Epithelial cell of proximal tubule (primary cell): ENCODE results near the gene GLMN. TPM values are rescaled to one million over a fixed set of nuclear protein-coding genes. Genes with fewer than 3 reads are reported as not detected.

Experiments used
- DNase-seq: peaks from one replicate; pipeline ENCODE4 v3.0.0-alpha.2; 2011; ENCODE audit warnings: low read depth
- H3K4me3 ChIP-seq: 2 replicates; pipeline ENCODE4 v1.5.1; 2011; ENCODE audit warnings: low read depth, mild to moderate bottlenecking, low read length
- CTCF ChIP-seq: conservative IDR thresholded peaks from 2 replicates; pipeline ENCODE4 v1.5.1; 2012; ENCODE audit warnings: low read depth, mild to moderate bottlenecking, low read length
- total RNA-seq: library from RNA; depleted of rRNA; stranded (reverse); fragments of >200 nt; gene quantifications from 2 replicates; pipeline ENCODE4 v1.2.3, GENCODE V29; 2015

GLMN gene
- total RNA-seq, 1 donor from 2014 or later = 7.0 TPM

- no peak for TF ChIP-seq CTCF
- DNase-seq = no peak
- no peak overlapping the region for H3K4me3 ChIP-seq
Measured at GRCh38 chr1:92315766-92316599, 17.2 kb upstream of the GLMN start.

GRCh38 chr1:92314024-92314423 lies 15.2 kb upstream of the GLMN start:
- DNase-seq = no peak
- no peak for TF ChIP-seq CTCF
- H3K4me3 ChIP-seq = no peak overlapping the region

- no peak overlapping the region for H3K4me3 ChIP-seq
- peak; percentile 67 for TF ChIP-seq CTCF
- no peak for DNase-seq
Measured at GRCh38 chr1:92310185-92310597, 11.4 kb upstream of the GLMN start.

GRCh38 chr1:92307980-92308379 lies 9.2 kb upstream of the GLMN start:
- TF ChIP-seq CTCF = no peak
- no peak overlapping the region for H3K4me3 ChIP-seq
- DNase-seq = no peak

- H3K4me3 ChIP-seq = no peak overlapping the region
- no peak for DNase-seq
- no peak for TF ChIP-seq CTCF
Measured at GRCh38 chr1:92306020-92306419, 7.2 kb upstream of the GLMN start.

- no peak for TF ChIP-seq CTCF
- no peak for DNase-seq
- no peak overlapping the region for H3K4me3 ChIP-seq
Measured at GRCh38 chr1:92301021-92301420, 2.2 kb upstream of the GLMN start.

- no peak for DNase-seq
- TF ChIP-seq CTCF = no peak
- peak overlapping the region; percentile 94 for H3K4me3 ChIP-seq
Measured at GRCh38 chr1:92299477-92300150, 827 bp upstream of the GLMN start.
